GM21515 (cell line): ENCODE data around the gene CYGB.

Experiments
- ATAC-seq: cut with Tn5 transposase; IDR thresholded peaks from one replicate; pipeline ENCODE4 v1.9.1; 2021; ENCODE audit not compliant: unreplicated experiment

Gene CYGB

GRCh38 chr17:76501827-76502307 lies 35.6 kb downstream of the CYGB start:
- ATAC-seq, result no peak

DNA sequence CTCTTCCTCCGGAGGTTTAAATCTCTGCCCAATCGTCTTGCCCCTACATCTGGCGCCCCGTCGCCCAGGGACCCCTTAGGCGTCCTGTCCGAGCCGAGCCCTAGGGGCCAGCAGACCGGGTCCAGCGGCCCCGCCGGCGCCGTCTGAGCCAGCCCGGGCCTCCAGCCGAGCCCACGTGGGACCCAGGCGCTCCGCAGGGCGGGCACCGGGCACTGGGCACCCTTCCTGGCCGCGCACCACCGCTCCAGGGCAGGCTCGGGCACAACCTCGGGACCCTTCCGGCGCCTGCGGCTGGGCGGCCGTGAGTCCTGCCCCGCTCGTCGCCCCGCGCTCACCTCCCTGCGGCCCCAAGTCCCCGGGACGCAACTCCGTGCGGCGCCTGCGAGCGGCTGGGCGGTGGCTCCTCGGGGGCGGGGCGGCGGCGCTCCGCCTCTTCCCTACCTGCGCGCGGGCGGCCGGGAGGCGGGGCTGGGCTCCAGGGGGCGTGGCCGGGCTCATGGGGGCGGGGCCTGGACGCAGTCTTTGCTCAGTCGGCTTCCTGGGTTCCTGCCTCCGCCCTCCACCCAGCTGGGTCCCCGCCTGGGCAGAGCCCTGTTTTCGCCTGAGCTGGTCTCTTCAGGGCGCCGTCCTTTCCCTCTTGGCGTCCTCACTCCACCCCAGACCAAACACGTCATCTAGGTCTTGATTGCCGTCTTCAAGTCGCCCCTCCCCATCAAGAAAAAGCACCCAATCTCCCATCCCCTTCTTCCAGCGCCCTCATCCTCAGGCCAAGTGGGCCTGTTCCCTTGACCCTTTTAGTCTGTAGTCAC lies 36.3 kb downstream of the CYGB start, which contains the start of gene RHBDF2:
Gene RHBDF2, minus strand, starts transcription at position 406 of the 809 bp plus-strand sequence. CDS start 19,899 bp downstream, outside the sequence.
- ATAC-seq, result peak; percentile 62

- ATAC-seq, result no peak
Measured at GRCh38 chr17:76500747-76501017, 36.8 kb downstream of the CYGB start.

DNA sequence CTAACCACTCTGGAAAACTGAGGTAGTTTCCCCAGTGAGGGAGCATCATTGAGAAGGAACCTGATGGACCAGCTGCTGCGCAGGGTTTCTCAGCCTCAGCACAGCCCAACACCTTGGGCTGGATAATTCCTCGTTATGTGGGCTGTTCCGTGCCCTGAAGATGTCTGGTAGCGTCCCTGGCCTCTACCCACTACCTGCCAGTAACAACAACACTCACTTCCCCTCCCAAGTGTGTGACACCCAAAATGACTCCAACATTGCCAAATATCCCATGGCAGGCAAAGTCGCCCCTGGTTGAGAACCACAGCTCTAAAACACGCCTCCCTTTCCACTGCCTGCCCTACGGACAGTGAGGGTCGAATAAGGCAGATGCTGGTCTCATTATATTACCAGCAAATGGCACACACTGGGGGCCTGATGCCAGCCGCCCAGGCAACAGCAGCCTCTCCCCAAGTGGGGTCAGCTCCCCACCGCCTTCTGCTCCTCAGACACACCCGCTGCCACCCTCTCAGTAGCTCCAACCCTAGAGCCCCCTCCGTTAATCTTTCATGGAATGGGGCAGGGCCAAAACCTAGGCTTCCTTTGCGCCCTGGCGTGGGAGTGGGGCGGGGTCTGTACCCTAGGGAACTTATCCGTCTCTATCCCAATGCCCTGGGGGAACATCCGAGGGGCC lies 37.3 kb downstream of the CYGB start:
- no peak for ATAC-seq

GRCh38 chr17:76499267-76499667 lies 38.2 kb downstream of the CYGB start:
- ATAC-seq, result no peak

DNA sequence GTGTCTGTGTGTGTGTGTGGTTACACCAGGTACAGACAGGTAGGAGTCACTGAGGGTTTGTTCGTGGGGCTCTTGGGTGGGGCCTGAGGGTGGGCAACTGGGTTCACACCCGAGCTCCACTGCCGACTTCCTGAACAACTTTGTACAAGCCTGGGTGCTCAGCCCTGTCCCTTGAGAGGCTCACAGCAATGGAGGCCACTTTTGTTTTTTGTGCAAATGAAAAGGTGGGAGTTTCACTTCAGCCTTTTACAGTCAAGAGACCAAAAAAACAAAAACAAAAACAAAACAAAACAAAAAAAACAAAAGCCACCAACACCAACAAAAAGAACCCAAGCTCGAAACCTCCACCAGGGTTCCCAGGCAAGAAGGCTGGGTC lies 38.6 kb downstream of the CYGB start:
- no peak for ATAC-seq

- ATAC-seq, result no peak
Measured at GRCh38 chr17:76497979-76498875, 39.3 kb downstream of the CYGB start.

DNA sequence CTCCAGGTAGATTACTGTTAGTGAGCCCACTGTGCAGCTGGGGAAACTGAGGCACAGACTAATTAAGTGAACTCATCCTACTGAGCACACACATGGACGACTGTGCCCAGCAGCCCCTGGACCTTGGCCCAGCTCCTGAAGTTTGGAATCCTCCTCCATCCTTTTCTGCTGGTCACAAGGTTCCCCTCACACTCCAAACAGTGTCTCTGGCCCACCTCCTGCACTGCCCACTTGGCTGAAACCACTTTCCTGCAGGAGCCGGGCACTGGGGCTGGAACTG lies 39.9 kb downstream of the CYGB start:
- ATAC-seq, result no peak

GRCh38 chr17:76496464-76496863 lies 41.0 kb downstream of the CYGB start:
- ATAC-seq, result no peak

DNA sequence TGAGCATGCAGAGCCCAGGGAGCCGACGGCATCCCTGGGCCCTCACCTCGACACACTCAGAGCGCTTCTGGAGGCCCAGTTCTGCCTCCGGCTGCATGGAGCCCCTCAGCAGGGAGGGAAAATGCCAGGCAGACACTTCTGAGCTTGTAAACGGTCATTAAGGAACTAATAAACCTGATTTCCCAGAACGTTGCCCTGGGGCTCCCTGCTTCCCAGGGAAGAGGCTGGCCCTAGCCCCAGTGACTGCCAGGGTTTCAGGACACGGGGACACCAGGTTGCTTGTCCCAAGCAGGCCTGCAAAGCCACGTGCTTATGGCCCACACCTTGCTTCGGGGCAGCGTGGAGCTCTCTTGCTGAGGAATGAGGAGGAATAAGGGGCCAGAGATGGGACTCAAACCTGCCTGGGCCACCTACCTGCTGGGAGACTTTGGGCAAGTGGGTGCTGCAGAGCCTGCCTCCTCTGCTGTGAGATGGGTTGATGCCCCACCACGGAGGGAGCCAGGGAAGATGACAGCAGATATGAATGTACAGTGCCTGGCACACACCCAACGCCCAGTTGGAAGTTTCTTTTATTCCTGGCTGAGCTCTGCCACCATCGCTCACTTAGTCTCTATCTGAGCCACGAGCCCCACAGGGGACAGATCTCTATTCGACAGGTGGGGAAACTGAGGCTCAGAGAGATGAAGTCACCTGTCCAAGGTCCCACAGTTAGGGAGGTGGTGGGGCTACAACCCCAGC lies 41.7 kb downstream of the CYGB start:
- no peak for ATAC-seq

DNA sequence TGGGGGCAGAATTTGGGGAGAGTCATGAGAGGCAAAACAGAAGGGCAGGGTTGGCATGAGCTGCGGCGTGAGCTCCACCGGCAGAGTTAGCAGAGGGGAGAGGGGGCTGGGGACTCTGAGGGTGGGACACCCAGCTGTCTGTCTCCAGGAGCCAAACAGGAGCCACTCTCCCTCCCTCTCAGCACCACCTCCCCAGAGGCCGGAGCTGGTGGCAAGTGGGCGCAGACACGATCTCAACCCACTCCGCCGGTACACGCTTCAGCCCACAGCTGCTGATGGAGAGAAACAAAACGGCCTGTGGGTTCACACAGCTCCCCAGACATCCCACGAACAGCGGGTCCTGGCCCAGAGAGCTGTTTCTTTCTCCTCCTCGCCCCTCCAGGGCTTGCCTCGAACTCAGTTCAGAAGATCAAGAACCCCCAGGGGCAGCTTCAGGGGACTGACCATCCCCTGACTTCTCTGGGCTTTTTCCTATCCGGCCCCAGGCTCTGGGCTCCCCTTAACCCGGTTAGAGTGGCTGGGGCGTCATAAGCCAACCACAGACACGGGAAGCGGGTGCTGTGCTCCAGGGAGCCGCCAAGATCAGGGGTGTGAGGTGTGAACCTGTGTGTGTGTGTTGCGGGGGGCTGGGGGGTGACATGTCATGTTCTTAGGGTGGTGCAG lies 43.9 kb downstream of the CYGB start:
- ATAC-seq, result no peak

DNA sequence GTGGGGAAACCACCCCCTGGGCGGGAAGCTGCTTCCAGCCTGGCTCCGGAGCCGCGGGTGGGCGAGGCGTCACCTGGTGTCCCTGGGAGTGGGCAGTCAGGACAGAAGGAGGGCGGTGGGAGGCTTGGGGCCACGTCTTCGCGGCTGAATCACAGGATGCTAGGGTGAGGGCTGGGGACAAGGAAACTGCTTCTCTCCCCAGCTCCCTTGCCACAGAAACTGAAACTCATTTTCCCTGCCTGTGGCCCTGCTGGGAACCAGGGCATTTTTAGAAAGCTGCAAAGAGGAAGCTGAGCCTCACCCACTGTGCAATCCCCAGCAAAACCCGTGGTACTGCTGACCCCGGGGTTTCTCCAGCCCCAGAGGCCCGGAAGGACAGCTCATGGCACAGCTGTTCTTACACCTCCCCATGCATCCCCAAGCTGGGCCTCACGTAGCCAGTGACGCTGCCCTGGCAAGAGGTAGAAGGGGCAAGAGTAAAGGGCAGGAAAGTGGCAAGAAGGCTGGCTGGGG lies 44.5 kb downstream of the CYGB start:
- peak; percentile 36 for ATAC-seq

- peak; percentile 33 for ATAC-seq
Measured at GRCh38 chr17:76492123-76492988, 45.2 kb downstream of the CYGB start.

GRCh38 chr17:76491271-76492122 lies 46.0 kb downstream of the CYGB start:
- ATAC-seq, result no peak

- no peak for ATAC-seq
Measured at GRCh38 chr17:76490112-76490710, 47.3 kb downstream of the CYGB start.

DNA sequence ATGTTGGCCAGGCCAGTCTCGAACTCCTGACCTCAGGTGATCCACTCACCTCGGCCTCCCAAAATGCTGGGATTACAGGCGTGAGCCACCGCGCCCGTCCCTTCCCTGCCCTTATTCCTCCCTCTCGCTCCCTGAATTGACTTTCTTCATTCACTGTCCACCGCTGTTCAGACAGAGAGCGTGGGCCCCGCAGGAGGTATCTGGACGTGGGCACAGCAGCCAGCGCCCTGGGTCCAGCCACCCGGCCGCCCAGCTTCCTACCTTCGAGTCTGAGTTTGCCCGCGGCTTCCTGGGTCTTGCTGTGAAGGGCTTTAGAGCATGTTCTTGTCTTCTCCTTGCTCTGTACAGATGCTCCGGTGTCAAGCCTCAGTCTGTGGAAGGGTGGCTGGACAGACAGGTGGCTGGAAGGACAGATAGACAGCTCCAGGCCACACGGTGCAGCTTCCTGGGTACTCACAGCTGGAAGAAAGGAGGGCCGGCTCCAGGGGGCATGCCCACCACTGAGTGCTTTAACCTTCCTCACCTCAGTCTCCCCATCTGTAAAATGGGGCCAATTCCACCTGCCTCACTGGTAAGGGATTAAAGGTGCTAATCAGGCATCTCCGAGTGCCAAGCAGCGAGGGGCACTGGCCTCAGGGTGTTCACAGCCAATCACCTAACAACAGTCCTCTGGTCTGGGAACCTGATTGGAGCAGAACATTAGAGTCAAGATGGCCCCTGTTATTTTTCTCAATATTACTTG lies 49.9 kb downstream of the CYGB start:
- ATAC-seq, result no peak

GRCh38 chr17:76485569-76485968 lies 51.9 kb downstream of the CYGB start:
- no peak for ATAC-seq
